Upper lobe of left lung (tissue), 4 donors: Measurements from ENCODE around the gene SYNE3.

Source experiments
- POLR2A ChIP-seq, 4 donors: fragments of 450-650 bp; IDR thresholded peaks; one replicate each; pipeline ENCODE4 v1.5.1; 2016 to 2017; ENCODE audit warnings: antibody characterized with exemption in 4 of 4, mild to moderate bottlenecking in 2 of 4
- POLR2AphosphoS5 ChIP-seq, 2 donors: sonication (generic); formaldehyde crosslinking; IDR thresholded peaks; one replicate each; pipeline ENCODE4 v1.5.1; 2017; ENCODE audit warnings: antibody characterized with exemption in 2 of 2
- TF ChIP-seq, protein P1 (sequence below), 6 experiments: fragments of 450-650 bp in 4 of 6; fragments of 200-600 bp in 2 of 6; sonication (generic) in 2 of 6; IDR thresholded peaks; one replicate each; pipeline ENCODE4 v1.5.1; 2016 to 2019; ENCODE audit warnings: antibody characterized with exemption in 6 of 6

DNA sequence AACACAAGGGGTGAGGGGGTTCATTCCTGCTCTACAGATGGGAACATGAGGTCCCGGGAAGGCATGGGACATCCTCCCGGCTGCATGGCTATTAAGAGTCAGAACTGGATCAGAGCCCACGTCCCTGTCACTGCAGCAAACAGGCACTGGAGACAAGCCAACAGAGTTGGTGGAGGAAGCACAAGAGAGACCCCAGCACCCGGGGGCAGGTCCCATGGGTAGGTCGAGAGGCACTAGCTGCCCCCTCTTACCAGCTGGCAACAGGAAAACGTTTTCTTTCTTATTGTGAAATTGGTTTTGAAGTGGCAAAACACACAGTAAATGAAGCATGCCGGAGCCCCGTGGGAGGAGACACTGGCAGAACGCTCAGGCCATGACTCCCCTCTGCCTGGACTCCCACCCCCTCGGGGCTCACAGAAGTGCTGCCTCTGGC is 43.6 kb downstream of the SYNE3 start:
- TF ChIP-seq, protein P1, sequence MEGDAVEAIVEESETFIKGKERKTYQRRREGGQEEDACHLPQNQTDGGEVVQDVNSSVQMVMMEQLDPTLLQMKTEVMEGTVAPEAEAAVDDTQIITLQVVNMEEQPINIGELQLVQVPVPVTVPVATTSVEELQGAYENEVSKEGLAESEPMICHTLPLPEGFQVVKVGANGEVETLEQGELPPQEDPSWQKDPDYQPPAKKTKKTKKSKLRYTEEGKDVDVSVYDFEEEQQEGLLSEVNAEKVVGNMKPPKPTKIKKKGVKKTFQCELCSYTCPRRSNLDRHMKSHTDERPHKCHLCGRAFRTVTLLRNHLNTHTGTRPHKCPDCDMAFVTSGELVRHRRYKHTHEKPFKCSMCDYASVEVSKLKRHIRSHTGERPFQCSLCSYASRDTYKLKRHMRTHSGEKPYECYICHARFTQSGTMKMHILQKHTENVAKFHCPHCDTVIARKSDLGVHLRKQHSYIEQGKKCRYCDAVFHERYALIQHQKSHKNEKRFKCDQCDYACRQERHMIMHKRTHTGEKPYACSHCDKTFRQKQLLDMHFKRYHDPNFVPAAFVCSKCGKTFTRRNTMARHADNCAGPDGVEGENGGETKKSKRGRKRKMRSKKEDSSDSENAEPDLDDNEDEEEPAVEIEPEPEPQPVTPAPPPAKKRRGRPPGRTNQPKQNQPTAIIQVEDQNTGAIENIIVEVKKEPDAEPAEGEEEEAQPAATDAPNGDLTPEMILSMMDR (IDR thresholded peaks at IDR 0.05): no peak
- TF ChIP-seq POLR2AphosphoS5 (IDR thresholded peaks at IDR 0.05) (peak in 1 of 2 donors; percentile 21), POLR2A (IDR thresholded peaks at IDR 0.05) (no peak)
